Prostate gland (tissue), 2 donors: ENCODE data around the gene ZNF460.

ENCODE experiments used
- POLR2A ChIP-seq: fragments of 450-650 bp; IDR thresholded peaks from one replicate; pipeline ENCODE4 v1.6.1; 2016; ENCODE audit warnings: antibody characterized with exemption, mild to moderate bottlenecking
- POLR2AphosphoS5 ChIP-seq: sonication (generic); formaldehyde crosslinking; IDR thresholded peaks from one replicate; pipeline ENCODE4 v1.6.1; 2017; ENCODE audit warnings: antibody characterized with exemption
- TF ChIP-seq, protein P1 (sequence below), 4 experiments: fragments of 200-600 bp in 2 of 4; fragments of 450-650 bp in 2 of 4; sonication (generic) in 2 of 4; IDR thresholded peaks; 1 replicate in 3 of 4; 2 replicates in 1 of 4; pipeline ENCODE4 v1.5.1; 2016 to 2019; ENCODE audit warnings: antibody characterized with exemption in 4 of 4, mild to moderate bottlenecking in 2 of 4, moderate library complexity in 2 of 4

GRCh38 chr19:57262044-57262443 is 18.2 kb upstream of the ZNF460 start:
- TF ChIP-seq, protein P1, sequence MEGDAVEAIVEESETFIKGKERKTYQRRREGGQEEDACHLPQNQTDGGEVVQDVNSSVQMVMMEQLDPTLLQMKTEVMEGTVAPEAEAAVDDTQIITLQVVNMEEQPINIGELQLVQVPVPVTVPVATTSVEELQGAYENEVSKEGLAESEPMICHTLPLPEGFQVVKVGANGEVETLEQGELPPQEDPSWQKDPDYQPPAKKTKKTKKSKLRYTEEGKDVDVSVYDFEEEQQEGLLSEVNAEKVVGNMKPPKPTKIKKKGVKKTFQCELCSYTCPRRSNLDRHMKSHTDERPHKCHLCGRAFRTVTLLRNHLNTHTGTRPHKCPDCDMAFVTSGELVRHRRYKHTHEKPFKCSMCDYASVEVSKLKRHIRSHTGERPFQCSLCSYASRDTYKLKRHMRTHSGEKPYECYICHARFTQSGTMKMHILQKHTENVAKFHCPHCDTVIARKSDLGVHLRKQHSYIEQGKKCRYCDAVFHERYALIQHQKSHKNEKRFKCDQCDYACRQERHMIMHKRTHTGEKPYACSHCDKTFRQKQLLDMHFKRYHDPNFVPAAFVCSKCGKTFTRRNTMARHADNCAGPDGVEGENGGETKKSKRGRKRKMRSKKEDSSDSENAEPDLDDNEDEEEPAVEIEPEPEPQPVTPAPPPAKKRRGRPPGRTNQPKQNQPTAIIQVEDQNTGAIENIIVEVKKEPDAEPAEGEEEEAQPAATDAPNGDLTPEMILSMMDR (IDR thresholded peaks at IDR 0.05), result no peak
- TF ChIP-seq POLR2A, result no peak
- no peak for TF ChIP-seq POLR2AphosphoS5
